GM12878 (cell line): ENCODE measurements around the gene NXPE2. TPM values are rescaled to one million over a fixed set of nuclear protein-coding genes. Genes with fewer than 3 reads are reported as not detected.

Experiments used
- ATAC-seq: fragments of 200-7000 bp; cut with Tn5 transposase; 3 replicates; pipeline ENCODE4 v1.9.1; 2020; ENCODE audit warnings: mild to moderate bottlenecking, moderate library complexity
- BruUV-seq: library from RNA; stranded (reverse); fragments of 400-500 nt; replicated peaks from 2 replicates; lab custom pipeline; 2021; lab: Mats Ljungman, UMichigan
- CTCF ChIA-PET: fragments of 300-600 bp; sonication (Branson Sonifier 250); formaldehyde crosslinking; extraction: SDS; loops from one replicate; lab custom pipeline; 2021; ENCODE audit warnings: inconsistent platforms; lab: Yijun Ruan, JAX
- POLR2A ChIA-PET: fragments of 350-600 bp; formaldehyde crosslinking; extraction: SDS; loops from one replicate; lab custom pipeline; 2021; ENCODE audit warnings: inconsistent platforms; lab: Charles Lee
- RAD21 ChIA-PET: fragments of 300-600 bp; sonication (Branson Sonifier 250); formaldehyde crosslinking; loops from one replicate; lab custom pipeline; 2023; ENCODE audit warnings: antibody characterized with exemption; ENCODE audit not compliant: unreplicated experiment; lab: Charles Lee
- SMC1A ChIA-PET: fragments of 300-600 bp; sonication (Branson Sonifier 250); formaldehyde crosslinking; loops from one replicate; lab custom pipeline; 2023; ENCODE audit not compliant: unreplicated experiment, uncharacterized antibody; lab: Charles Lee
- DNase-seq: peaks from one replicate; pipeline ENCODE4 v3.0.0-alpha.2; 2011; ENCODE audit warnings: low read depth, low spot score
- FAIRE-seq: peaks from 3 replicates; lab custom pipeline; 2011; peaks lifted over from hg19 to GRCh38; lab: Jason Lieb, UNC
- H2AFZ ChIP-seq: 2 replicates; pipeline ENCODE4 v1.6.0; 2011; ENCODE audit warnings: low read depth, low read length, control low read depth; ENCODE audit not compliant: control insufficient read depth
- H3K27ac ChIP-seq: 2 replicates; pipeline ENCODE4 v1.5.1; 2011; ENCODE audit warnings: control low read depth; ENCODE audit not compliant: control insufficient read depth, insufficient read depth
- H3K27me3 ChIP-seq, 2 experiments: replicated peaks in 1 of 2; 2 replicates each; pipeline versions ENCODE4 v1.6.0 to v1.6.1; 2011; ENCODE audit warnings: low read length in 1 of 2; ENCODE audit not compliant: control insufficient read depth in 2 of 2, insufficient read depth in 2 of 2
- H3K36me3 ChIP-seq, 2 experiments: 2 replicates each; pipeline ENCODE4 v1.5.1; 2011; ENCODE audit warnings: low read length in 1 of 2; ENCODE audit not compliant: control insufficient read depth in 2 of 2, insufficient read depth in 2 of 2
- H3K4me1 ChIP-seq: 2 replicates; pipeline ENCODE4 v1.6.1; 2011; ENCODE audit warnings: mild to moderate bottlenecking, low read length, moderate library complexity, mixed read lengths; ENCODE audit not compliant: control insufficient read depth, insufficient read depth
- H3K4me2 ChIP-seq: 2 replicates; pipeline ENCODE4 v1.6.0; 2011; ENCODE audit warnings: control low read depth; ENCODE audit not compliant: control insufficient read depth, insufficient read depth
- H3K4me3 ChIP-seq: fragments of 200-600 bp; sonication (generic); 2 replicates; pipeline ENCODE4 v1.5.1; 2016
- H3K79me2 ChIP-seq: 2 replicates; pipeline ENCODE4 v1.6.0; 2011; ENCODE audit warnings: low read length; ENCODE audit not compliant: control insufficient read depth, insufficient read depth
- H3K9ac ChIP-seq: 2 replicates; pipeline ENCODE4 v1.8.0; 2011; ENCODE audit warnings: low read length, control low read depth, mixed read lengths; ENCODE audit not compliant: control insufficient read depth, insufficient read depth
- H3K9me3 ChIP-seq: replicated peaks from 3 replicates; pipeline ENCODE4 v1.5.1; 2011; ENCODE audit warnings: mild to moderate bottlenecking, low read length; ENCODE audit not compliant: control insufficient read depth, insufficient read depth
- H4K20me1 ChIP-seq: 2 replicates; pipeline ENCODE4 v1.6.0; 2011; ENCODE audit not compliant: control insufficient read depth, insufficient read depth
- BHLHE40 ChIP-seq, 2 experiments: fragments of 450-650 bp in 1 of 2; IDR thresholded peaks; 2 replicates each; pipeline ENCODE4 v1.6.1; 2011 to 2017; ENCODE audit warnings: low read depth in 2 of 2, borderline replicate concordance in 1 of 2, improper control_type of control experiment in 1 of 2, low read length in 1 of 2, mild to moderate bottlenecking in 1 of 2
- NFXL1 ChIP-seq: fragments of 450-650 bp; IDR thresholded peaks from 2 replicates; pipeline ENCODE4 v1.6.1; 2017; ENCODE audit warnings: antibody characterized with exemption, mild to moderate bottlenecking, borderline replicate concordance
- PRDM15 ChIP-seq: fragments of 450-650 bp; formaldehyde crosslinking; IDR thresholded peaks from 2 replicates; pipeline ENCODE4 v1.4.0; 2020; ENCODE audit warnings: mild to moderate bottlenecking, moderate library complexity
- SIX5 ChIP-seq: IDR thresholded peaks from 2 replicates; pipeline ENCODE4 v1.6.1; 2011; ENCODE audit warnings: mild to moderate bottlenecking, low read depth, low read length, moderate library complexity; ENCODE audit not compliant: severe bottlenecking
- SPI1 ChIP-seq: IDR thresholded peaks from 2 replicates; pipeline ENCODE4 v1.6.1; 2011; ENCODE audit warnings: low read depth, mild to moderate bottlenecking, low read length, moderate library complexity, borderline replicate concordance; ENCODE audit not compliant: insufficient read depth
- STAT1 ChIP-seq: fragments of 450-650 bp; conservative IDR thresholded peaks from 2 replicates; pipeline ENCODE4 v1.6.1; 2014; ENCODE audit warnings: antibody characterized with exemption, mild to moderate bottlenecking
- TCF12 ChIP-seq: IDR thresholded peaks from 2 replicates; pipeline ENCODE4 v1.6.1; 2011; ENCODE audit warnings: low read depth, mild to moderate bottlenecking, low read length
- WGBS: methylation state at CpG from one replicate; pipeline ENCODE4 v1.1.6; 2016; ENCODE audit warnings: low lambda C conversion rate; ENCODE audit not compliant: insufficient replicate concordance, insufficient coverage; ENCODE audit errors: missing lambda C conversion rate; 5-methylcytosine and 5-hydroxymethylcytosine counted together
- in situ Hi-C: fragments of 300-500 bp; cut with MboI; formaldehyde crosslinking; loops from 9 replicates; pipeline ENCODE4 v1.14.3; 2018; ENCODE audit warnings: mixed read lengths
- intact Hi-C: fragments of 100-400 bp; cut with micrococcal nuclease; formaldehyde crosslinking; loops from one replicate; pipeline ENCODE4 v1.14.2; 2022; ENCODE audit not compliant: unreplicated experiment
- polyA plus RNA-seq, 11 experiments: library from polyadenylated mRNA; depleted of rRNA in 4 of 11; unstranded in 6 of 11; stranded (reverse) in 5 of 11; fragments of >200 nt; fragmentation: Nextera tagmentation in 4 of 11; fragmentation: Illumina TruSeq in 1 of 11; extraction: Ambion mirVana in 4 of 11; extraction: Trizol in 1 of 11; gene quantifications; 1 replicate in 1 of 11; 2 replicates in 10 of 11; pipeline versions ENCODE4 v1.2.1 to v1.2.3, GENCODE V29; 2011 to 2016; ENCODE audit warnings: inconsistent platforms in 2 of 11, missing spikeins in 2 of 11, low read depth in 1 of 11
- total RNA-seq, 4 experiments: library from RNA; depleted of rRNA in 3 of 4; stranded (reverse); fragments of >200 nt in 3 of 4; fragmentation: Illumina TruSeq in 1 of 4; extraction: Trizol in 1 of 4; gene quantifications; 2 replicates each; pipeline versions ENCODE4 v1.2.1 to v1.2.3, GENCODE V29; 2013 to 2021
- TF ChIP-seq, protein P1 (sequence below): IDR thresholded peaks from 2 replicates; pipeline ENCODE4 v1.6.1; 2012; ENCODE audit warnings: improper control_type of control experiment, low read depth, low read length; ENCODE audit not compliant: insufficient replicate concordance

NXPE2 gene
- total and polyA plus RNA-seq, 10 of the 15 experiments (the other 5 are each of a cell fraction or from before 2014, with no cell fraction given): not detected

- WGBS: 0% methylated on average over 1 of the region's 1 CpG
Observed at GRCh38 chr11:114725623-114726022, 47.3 kb downstream of the NXPE2 start.

GRCh38 chr11:114736806-114737205 is 58.5 kb downstream of the NXPE2 start:
- no TSS peak for BruUV-seq
- TF ChIP-seq SIX5 (no peak), PRDM15 (CRISPR knock-in tag) (no peak), NFXL1 (no peak), BHLHE40 (IDR thresholded peaks at IDR 0.05; ENCODE audit: borderline replicate concordance in 1 of 2, low read depth in 2 of 2, low read length in 1 of 2) (no peak), STAT1 (no peak)
- TF ChIP-seq, protein P1, sequence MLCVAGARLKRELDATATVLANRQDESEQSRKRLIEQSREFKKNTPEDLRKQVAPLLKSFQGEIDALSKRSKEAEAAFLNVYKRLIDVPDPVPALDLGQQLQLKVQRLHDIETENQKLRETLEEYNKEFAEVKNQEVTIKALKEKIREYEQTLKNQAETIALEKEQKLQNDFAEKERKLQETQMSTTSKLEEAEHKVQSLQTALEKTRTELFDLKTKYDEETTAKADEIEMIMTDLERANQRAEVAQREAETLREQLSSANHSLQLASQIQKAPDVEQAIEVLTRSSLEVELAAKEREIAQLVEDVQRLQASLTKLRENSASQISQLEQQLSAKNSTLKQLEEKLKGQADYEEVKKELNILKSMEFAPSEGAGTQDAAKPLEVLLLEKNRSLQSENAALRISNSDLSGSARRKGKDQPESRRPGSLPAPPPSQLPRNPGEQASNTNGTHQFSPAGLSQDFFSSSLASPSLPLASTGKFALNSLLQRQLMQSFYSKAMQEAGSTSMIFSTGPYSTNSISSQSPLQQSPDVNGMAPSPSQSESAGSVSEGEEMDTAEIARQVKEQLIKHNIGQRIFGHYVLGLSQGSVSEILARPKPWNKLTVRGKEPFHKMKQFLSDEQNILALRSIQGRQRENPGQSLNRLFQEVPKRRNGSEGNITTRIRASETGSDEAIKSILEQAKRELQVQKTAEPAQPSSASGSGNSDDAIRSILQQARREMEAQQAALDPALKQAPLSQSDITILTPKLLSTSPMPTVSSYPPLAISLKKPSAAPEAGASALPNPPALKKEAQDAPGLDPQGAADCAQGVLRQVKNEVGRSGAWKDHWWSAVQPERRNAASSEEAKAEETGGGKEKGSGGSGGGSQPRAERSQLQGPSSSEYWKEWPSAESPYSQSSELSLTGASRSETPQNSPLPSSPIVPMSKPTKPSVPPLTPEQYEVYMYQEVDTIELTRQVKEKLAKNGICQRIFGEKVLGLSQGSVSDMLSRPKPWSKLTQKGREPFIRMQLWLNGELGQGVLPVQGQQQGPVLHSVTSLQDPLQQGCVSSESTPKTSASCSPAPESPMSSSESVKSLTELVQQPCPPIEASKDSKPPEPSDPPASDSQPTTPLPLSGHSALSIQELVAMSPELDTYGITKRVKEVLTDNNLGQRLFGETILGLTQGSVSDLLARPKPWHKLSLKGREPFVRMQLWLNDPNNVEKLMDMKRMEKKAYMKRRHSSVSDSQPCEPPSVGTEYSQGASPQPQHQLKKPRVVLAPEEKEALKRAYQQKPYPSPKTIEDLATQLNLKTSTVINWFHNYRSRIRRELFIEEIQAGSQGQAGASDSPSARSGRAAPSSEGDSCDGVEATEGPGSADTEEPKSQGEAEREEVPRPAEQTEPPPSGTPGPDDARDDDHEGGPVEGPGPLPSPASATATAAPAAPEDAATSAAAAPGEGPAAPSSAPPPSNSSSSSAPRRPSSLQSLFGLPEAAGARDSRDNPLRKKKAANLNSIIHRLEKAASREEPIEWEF: no peak

More at GRCh38 chr11:114725623-114726022, 47.3 kb downstream of the NXPE2 start:
- DNase-seq (no peak), FAIRE-seq (no peak), ATAC-seq (no peak)
- ChIA-PET CTCF (interaction anchor here (1.0 kb wide), 1 partner anchor 13 kb away, joined by 4 read pairs; no protein-coding TSS in a partner anchor), SMC1A (no interaction called here), RAD21 (no interaction called here), POLR2A (no interaction called here)
- H3K27ac ChIP-seq: no peak overlapping the region
- H3K9me3 ChIP-seq: no peaks in the 10 kb centered on the region; the same call in 2 of the 3 replicates
- no peaks in the 10 kb centered on the region for H3K27me3 ChIP-seq
- no peak overlapping the region for H3K9ac ChIP-seq
- in situ Hi-C loops: no loop called here
- no peak overlapping the region for H3K4me2 ChIP-seq
- no peak overlapping the region for H3K4me3 ChIP-seq
- no peaks in the 10 kb centered on the region for H3K36me3 ChIP-seq
- H2AFZ ChIP-seq: no peak overlapping the region
- H3K4me1 ChIP-seq: no peaks in the 10 kb centered on the region
- BruUV-seq: no TSS peak
- intact Hi-C loops: no loop called here
- H3K79me2 ChIP-seq: no peaks in the 10 kb centered on the region
- no peaks in the 10 kb centered on the region for H4K20me1 ChIP-seq
- TF ChIP-seq SPI1: peak; percentile 58; the same call in 1 of the 2 replicates
- no peak for TF ChIP-seq TCF12

More at GRCh38 chr11:114736806-114737205, 58.5 kb downstream of the NXPE2 start:
- H3K4me3 ChIP-seq: no peak overlapping the region
- FAIRE-seq: no peak
- no peaks in the 10 kb centered on the region for H3K9me3 ChIP-seq
- no peaks in the 10 kb centered on the region for H4K20me1 ChIP-seq
- intact Hi-C loops (loop anchor here (5.0 to 10.0 kb wide), 2 partner anchors 218 to 1955 kb away; no protein-coding TSS in a partner anchor), in situ Hi-C loops (no loop called here)
- H3K27ac ChIP-seq: no peak overlapping the region
- no peak overlapping the region for H3K9ac ChIP-seq
- ChIA-PET POLR2A (no interaction called here), CTCF (no interaction called here), SMC1A (interaction anchor here (0.7 kb wide), 1 partner anchor 943 kb away, joined by 3 read pairs; no protein-coding TSS in a partner anchor), RAD21 (no interaction called here)
- no peak for DNase-seq
- no peak overlapping the region for H3K4me2 ChIP-seq
- no peak overlapping the region for H2AFZ ChIP-seq
- H3K27me3 ChIP-seq: no peaks in the 10 kb centered on the region
- WGBS: 50% methylated on average over 4 of the region's 4 CpGs
- H3K36me3 ChIP-seq: no peaks in the 10 kb centered on the region
- no peak for ATAC-seq
- H3K79me2 ChIP-seq: no peaks in the 10 kb centered on the region
- H3K4me1 ChIP-seq: no peaks in the 10 kb centered on the region
